Left renal pelvis (tissue), 4 donors: Measurements from ENCODE around the gene MIOS. TPM values are rescaled to one million over a fixed set of nuclear protein-coding genes. Genes with fewer than 3 reads are reported as not detected.
"Not testable (repeated sequence)": the region's sequence is repeated elsewhere in the genome, so short reads cannot be mapped to it uniquely, and the experiment has no call there.

Experiments used
- DNase-seq, 4 donors: peaks; one replicate each; pipeline ENCODE4 v3.0.0-alpha.2; 2013; ENCODE audit warnings: low read depth in 4 of 4, low spot score in 3 of 4
- polyA plus RNA-seq, 4 donors: library from polyadenylated mRNA; unstranded; fragments of 120-200 nt; gene quantifications; one replicate each; pipeline ENCODE4 v1.2.1, GENCODE V29; 2013; ENCODE audit not compliant: insufficient read length in 4 of 4

MIOS gene
- polyA plus RNA-seq, 4 donors, result 42.1 to 58.2 (median 46.3) TPM

GRCh38 chr7:7554021-7554432 lies 12.7 kb upstream of the MIOS start:
- no peak for DNase-seq

GRCh38 chr7:7554649-7555575 lies 11.8 kb upstream of the MIOS start:
- no peak for DNase-seq

GRCh38 chr7:7556852-7557251 lies 9.8 kb upstream of the MIOS start:
- DNase-seq, result no peak

- DNase-seq, result no peak
Observed at GRCh38 chr7:7557252-7557651, 9.4 kb upstream of the MIOS start.

DNA sequence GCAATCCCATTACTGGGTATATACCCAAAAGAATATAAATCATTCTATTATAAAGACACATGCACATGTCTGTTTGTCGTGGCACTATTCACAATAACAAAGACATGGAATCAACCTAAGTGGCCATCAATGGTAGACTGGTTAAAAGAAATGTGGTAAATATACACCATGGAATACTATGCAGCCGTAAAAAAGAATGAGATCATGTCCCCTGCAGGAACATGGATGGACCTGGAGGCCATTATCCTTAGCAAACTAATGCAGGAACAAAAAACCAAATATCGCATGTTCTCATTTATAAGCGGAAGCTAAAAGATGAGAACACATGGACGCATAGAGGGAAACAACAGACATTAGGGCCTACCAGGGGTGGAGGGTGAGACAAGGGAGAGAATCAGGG lies 5.1 kb upstream of the MIOS start:
- not testable (repeated sequence) for DNase-seq

- no peak for DNase-seq
Observed at GRCh38 chr7:7562736-7563135, 3.9 kb upstream of the MIOS start.

DNA sequence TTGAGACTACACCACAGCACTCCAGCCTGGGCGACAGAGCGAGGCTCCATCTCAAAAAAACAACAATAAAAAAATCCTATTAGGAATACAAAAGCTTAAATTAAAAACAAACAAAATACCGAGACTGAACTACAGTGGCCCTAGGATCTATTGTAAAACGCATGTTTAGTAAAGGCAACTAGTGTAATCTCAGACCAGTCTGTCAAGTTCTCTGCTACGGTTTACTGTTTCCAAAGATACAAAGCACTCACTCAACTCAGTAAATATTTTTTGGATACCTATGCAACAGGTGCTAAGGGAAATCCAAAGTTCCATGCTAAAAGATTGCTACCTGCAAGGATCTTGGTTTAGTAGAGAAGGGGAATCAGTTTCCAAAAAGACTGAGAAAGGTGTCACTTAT lies 3.4 kb upstream of the MIOS start:
- no peak for DNase-seq

DNA sequence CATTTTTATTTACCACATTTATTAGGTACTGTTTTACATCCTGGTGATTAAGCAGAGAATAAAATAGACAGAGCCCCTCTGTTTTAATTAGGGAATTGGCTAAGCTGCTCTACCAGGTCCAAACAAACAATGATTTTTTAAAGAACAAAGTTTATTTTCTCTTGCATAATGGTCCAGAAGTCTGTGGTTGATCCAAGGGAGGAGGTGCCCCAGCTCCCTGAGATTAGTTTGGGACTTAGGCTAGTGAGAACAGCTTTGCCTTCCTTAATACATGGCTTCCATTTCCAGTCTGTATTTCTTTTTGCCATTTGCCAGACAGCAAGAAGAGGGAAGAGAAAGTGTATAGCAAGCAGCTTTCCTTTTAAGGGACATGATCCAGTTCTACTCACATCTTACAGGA lies 2.9 kb upstream of the MIOS start:
- no peak for DNase-seq

DNA sequence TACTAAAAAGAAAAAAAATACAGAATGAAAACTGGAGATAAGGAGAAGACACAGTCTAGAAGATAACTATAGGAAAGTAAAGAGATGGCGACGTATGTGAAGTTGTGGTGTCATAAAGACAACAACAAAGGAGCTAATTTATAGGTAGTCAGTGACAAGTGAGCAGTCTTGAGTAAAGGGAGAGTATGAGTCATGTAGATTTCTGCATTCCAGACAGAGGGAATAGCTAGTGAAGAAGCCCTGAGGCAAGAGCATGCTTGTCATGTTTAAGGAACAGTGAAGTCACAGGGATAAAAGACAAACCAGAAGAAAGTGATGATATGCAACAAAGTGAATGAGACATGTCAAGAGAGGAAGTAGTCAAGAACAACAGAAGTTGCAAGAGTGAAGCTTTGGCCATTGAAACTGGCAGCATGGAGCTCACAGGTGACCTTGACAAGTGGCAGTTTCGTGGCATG lies 2.3 kb upstream of the MIOS start:
- DNase-seq, result no peak

GRCh38 chr7:7565018-7565680 lies 1.5 kb upstream of the MIOS start:
- DNase-seq, result no peak

DNA sequence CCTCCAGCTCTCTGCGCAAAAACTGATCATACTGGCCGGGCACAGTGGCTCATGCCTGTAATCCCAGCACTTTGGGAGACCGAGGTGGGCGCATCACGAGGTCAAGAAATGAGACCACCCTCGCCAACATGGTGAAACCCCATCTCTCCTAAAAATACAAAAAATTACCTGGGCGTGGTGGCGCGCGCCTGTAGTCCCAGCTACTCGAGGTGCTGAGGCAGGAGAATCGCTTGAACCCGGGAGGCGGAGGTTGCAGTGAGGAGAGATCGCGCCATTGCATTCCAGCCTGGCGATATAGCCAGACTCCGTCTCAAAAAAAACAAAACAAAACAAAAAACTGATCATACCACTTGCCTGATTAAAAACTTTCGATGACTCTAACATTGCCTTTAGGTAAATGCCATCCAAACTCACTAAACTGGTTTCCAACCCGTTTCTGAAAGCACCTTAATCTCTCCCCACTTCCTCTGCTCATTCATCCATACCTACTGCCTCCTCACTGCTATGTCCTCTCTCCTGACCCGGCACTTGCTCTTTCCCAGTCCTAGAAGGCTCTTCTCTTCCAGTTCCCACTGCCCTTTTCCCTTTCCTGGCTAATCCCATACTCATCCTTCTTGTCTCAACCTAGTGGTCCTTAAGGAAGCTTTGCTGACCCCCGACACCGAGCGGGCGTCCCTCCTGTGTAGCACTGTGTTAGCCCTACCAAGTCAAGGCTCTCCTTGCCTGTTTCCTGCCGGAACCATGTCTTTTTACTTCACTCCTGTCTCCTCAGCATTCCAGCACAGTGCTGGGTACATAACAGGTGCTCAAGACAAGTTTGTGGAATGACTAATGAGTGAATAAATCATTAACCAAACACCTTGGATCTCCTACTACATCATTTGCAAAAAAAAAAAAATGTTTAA lies 686 bp upstream of the MIOS start:
- peak; percentile 31 to 46 (median 38) for DNase-seq

DNA sequence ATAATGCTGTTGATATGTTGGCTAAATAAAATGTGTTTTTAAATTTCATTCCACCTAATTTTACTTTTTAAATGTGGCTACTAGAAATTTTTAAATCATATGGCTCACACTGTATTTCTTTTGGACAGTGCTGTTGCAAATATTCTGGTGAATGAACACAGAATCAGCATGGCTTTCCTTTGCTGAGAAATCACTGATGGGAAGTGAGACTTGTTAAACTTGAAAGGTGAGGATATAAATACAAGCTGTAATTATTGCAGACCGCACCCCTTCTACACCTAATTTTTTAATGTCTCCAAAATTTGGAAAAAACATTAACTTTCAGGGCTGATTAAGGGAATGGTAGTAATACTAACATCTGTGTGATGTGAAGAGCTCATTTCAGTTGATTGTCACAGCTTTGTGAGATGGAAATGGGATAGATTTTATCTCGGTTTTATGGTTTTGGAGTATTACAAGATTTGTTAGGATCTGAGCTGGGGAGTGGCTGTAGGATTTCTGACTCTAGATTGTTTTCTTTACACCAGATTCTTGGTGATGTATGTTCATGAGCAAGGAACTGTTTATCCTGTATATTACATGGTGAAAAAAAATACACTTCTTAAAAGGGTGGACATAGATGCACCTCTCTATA lies 1.3 kb downstream of the MIOS start:
- DNase-seq, result no peak

GRCh38 chr7:7568553-7568952 lies 1.9 kb downstream of the MIOS start:
- DNase-seq, result no peak

DNA sequence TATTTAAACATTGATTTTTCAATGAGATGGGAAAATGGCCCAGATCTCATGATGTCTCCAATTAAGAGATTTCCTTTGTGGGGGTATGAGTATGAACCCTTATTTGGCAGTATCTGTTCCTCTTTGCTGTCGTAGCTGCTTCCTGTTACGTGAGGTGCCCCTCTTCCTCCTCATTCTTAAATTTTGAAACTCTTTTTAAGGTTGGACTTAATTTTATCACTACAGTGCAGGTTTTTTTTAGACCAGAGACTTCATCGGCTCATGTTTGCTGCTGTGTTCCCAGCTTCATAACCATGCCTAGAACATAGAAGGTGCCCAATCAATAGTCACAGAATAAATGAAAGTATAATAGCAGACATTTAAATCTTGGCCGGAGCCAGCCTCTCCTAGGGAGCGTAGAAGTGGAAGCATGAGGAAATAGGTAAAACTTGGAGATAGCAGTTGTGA lies 2.4 kb downstream of the MIOS start:
- DNase-seq, result no peak

DNA sequence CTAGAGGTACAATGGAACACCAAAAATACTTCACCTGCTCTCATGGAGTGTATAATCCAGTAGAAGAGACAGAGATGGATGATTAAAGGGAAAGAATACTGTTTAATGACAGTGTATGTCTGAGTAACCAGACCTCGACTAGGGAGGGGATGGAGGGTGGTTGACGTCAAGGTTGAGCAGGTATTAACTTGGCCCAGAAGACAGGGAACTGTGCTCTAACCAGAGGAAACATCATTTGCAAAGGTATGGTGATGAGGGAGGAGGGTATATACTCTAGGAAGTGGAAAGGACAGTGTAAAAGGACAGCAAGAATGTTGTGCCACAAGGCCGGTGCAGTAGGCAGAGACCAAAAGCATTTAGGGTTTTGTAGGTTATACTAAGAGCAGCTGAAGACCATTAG lies 2.9 kb downstream of the MIOS start:
- no peak for DNase-seq

DNA sequence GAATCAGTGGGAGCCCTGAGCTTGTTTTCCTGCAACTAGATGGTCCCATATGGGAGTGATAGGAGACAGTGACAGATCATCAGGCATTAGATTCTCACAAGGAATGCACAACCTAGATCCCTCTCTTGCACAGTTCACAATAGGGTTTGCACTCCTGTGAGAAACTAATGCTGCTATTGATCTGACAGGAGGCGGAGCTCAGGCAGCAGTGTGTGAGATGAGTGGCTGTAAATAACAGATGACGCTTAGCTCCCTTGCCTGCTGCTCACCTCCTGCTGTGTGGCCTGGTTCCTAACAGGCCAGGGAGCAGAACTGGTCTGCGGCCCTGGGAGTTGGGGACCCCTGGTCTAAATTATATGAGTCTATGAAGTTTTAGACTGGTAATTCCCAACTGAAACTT lies 3.9 kb downstream of the MIOS start:
- DNase-seq, result no peak

DNA sequence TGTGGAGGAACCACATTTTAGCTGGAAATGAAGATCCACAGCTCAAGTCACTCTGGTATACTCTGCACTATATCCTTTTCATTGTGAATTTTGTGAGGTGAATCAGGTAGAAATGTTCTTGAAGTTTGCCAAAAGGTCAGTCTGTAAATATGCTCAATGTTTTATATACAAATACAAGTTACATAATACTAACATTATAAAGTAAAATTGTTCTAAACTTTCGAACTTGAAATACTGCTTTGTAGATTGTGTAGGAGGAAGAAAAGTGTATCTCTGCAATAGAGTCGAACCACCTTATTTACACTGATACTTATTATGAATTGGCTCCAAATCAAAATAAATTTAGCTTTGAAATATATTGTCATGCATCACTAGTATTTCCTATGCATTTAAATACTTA lies 7.0 kb downstream of the MIOS start:
- DNase-seq, result no peak

- DNase-seq, result no peak
Observed at GRCh38 chr7:7576344-7576743, 9.7 kb downstream of the MIOS start.

DNA sequence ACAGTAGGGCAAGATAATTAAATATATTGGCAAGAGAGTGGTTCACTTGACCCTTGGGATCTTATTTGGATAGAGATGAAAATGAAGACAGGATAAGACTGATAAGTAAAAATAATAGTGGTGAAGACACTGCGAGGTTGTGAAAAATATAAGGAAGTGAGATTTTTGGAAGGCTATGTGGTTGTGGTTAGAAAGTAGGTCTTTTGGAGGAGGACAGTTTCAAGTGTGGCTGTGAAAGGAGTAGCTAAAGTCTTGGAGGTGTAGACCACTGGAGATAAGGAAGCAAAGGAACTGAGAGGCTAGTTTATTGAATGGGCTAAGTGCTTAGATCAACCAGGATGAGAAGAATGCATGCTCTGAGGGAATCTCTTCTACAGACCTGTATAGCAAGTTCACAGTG lies 11.2 kb downstream of the MIOS start:
- DNase-seq, result no peak

DNA sequence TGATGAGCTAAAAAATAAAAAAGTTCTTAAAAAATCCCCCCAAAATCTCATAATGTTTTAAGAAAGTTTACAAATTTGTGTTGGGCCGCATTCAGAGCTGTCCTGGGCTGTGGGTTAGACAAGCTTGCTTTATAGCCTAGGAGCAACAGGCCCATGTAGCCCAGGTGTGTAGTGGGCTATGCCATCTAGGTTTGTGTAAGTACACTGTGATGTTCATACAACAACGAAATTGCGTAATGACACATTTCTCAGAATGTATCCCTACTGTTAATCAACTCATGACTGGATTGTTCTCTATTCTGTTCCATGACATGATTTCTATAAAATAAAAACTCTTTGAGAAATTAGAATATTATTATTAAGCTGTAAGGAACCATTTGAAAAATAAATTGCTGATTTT lies 13.0 kb downstream of the MIOS start:
- no peak for DNase-seq
